ENCODE measurements around the gene TAF3. TPM values are rescaled to one million over a fixed set of nuclear protein-coding genes. Genes with fewer than 3 reads are reported as not detected.

Gene TAF3
- total RNA-seq, 1 donor: 2.2 TPM

- no peak overlapping the region for H3K4me3 ChIP-seq (ENCODE audit: low read depth, low read length)
- DNase-seq (ENCODE audit: low read depth): peak; percentile 33
- no peak for TF ChIP-seq CTCF (IDR thresholded peaks at IDR 0.05; ENCODE audit: insufficient read depth, low read depth, low read length)
Observed at GRCh38 chr10:7948371-7949000, 130.2 kb downstream of the TAF3 start.

GRCh38 chr10:7950981-7951847 is 132.9 kb downstream of the TAF3 start:
- no peak overlapping the region for H3K4me3 ChIP-seq (ENCODE audit: low read depth, low read length)
- DNase-seq (ENCODE audit: low read depth): peak; percentile 30
- no peak for TF ChIP-seq CTCF (IDR thresholded peaks at IDR 0.05; ENCODE audit: insufficient read depth, low read depth, low read length)

DNA sequence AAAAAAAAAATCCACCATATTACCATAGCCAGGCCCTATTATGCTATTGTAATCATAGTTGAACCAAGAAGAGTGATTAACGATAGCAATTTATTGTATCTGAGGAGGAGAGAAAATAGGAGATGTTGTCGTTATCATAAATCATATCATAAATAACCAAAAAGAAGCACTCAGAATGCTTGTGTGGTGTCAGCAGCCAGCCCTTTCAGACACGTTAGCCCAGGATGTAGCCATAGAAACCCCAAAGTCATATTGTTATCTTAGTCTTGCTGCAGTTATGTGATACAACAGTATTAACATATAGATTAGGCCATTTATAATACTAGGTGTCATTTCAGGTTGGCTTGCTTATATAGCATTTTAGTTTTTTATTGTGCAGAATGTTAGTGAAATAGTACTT is 134.0 kb downstream of the TAF3 start:
- H3K4me3 ChIP-seq (ENCODE audit: low read depth, low read length): no peak overlapping the region
- TF ChIP-seq CTCF (IDR thresholded peaks at IDR 0.05; ENCODE audit: insufficient read depth, low read depth, low read length): no peak

DNA sequence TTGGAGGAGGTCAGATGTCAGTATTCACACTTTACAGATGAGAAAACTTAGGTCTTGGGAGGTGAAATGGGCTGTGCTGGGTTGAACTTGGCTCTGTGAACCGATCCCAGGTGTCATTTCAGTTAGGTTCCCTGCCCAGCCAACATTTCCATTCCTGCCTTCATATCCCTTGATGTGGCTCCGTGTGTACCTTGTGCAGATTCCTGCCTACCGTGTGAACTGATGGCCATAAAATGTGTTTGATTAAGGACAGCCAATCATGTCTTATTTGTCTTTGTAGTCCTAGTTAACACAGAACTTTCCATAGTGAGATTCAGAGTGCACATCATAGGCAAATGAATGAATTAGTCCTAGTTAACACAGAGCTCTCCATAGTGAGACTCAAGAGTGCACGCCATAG is 135.1 kb downstream of the TAF3 start:
- no peak overlapping the region for H3K4me3 ChIP-seq (ENCODE audit: low read depth, low read length)
- DNase-seq (ENCODE audit: low read depth): no peak
- no peak for TF ChIP-seq CTCF (IDR thresholded peaks at IDR 0.05; ENCODE audit: insufficient read depth, low read depth, low read length)

More for the DNA sequence above, 134.0 kb downstream of the TAF3 start:
- no peak for DNase-seq (ENCODE audit: low read depth)

DNA sequence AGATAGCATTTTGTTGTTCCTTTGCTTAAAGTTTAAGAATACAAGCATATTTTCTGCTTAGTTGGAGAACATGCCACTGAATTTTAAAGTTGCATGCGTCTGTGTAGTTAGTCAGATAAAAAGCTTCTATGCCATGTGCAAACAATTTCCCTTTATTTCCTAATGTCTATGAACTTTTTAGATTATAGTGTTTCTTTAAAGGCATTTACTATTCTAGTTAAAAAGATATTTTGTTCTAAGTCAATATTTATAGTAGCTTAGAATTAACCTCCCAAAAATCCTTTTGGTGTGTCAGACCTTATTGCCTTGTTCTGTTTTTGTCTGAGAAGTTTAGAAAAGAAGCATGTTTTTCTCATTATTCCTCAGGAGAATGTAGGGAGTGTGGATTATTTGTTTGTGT is 137.1 kb downstream of the TAF3 start:
- no peak for DNase-seq (ENCODE audit: low read depth)
- H3K4me3 ChIP-seq (ENCODE audit: low read depth, low read length): no peak overlapping the region
- TF ChIP-seq CTCF (IDR thresholded peaks at IDR 0.05; ENCODE audit: insufficient read depth, low read depth, low read length): no peak

GRCh38 chr10:7956508-7956907 is 138.2 kb downstream of the TAF3 start:
- no peak overlapping the region for H3K4me3 ChIP-seq (ENCODE audit: low read depth, low read length)
- TF ChIP-seq CTCF (IDR thresholded peaks at IDR 0.05; ENCODE audit: insufficient read depth, low read depth, low read length): no peak
- DNase-seq (ENCODE audit: low read depth): peak; percentile 77

Data from fibroblast of villous mesenchyme (primary cell).